IMR-90 (cell line): ENCODE measurements around the gene FAM149B1. TPM values are rescaled to one million over a fixed set of nuclear protein-coding genes. Genes with fewer than 3 reads are reported as not detected.

Experiments
- ATAC-seq: fragments of 200-7000 bp; cut with Tn5 transposase; 2 replicates; pipeline ENCODE4 v1.9.1; 2020; ENCODE audit warnings: low read depth, mild to moderate bottlenecking, moderate library complexity
- BruUV-seq: library from RNA; stranded (reverse); fragments of 400-500 nt; replicated peaks from 2 replicates; lab custom pipeline; 2021; lab: Mats Ljungman, UMichigan
- CTCF ChIA-PET: fragments of 300-600 bp; formaldehyde crosslinking; extraction: SDS; loops from one replicate; lab custom pipeline; 2021; ENCODE audit warnings: antibody characterized with exemption; lab: Yijun Ruan, JAX
- POLR2A ChIA-PET: fragments of 300-600 bp; sonication (Branson Sonifier 250); formaldehyde crosslinking; loops from one replicate; lab custom pipeline; 2022; ENCODE audit warnings: antibody characterized with exemption; ENCODE audit not compliant: unreplicated experiment; lab: Charles Lee
- DNase-seq: peaks from one replicate; pipeline ENCODE4 v3.0.0; 2013
- H2AFZ ChIP-seq: replicated peaks from 2 replicates; pipeline ENCODE3; 2013; ENCODE audit warnings: low read length, mild to moderate bottlenecking; ENCODE audit not compliant: poor library complexity
- H2AK5ac ChIP-seq: 2 replicates; pipeline ENCODE4 v1.6.1; 2013; ENCODE audit warnings: low read depth, low read length, inconsistent platforms
- H2AK9ac ChIP-seq: replicated peaks from 2 replicates; pipeline ENCODE3; 2013; ENCODE audit warnings: mild to moderate bottlenecking, low read depth, low read length, moderate library complexity; ENCODE audit not compliant: poor library complexity
- H2BK120ac ChIP-seq: 2 replicates; pipeline ENCODE4 v1.6.1; 2013; ENCODE audit warnings: low read depth, low read length, inconsistent platforms
- H2BK15ac ChIP-seq: 3 replicates; pipeline ENCODE4 v1.6.1; 2013; ENCODE audit warnings: low read depth, low read length, inconsistent platforms
- H2BK20ac ChIP-seq: 2 replicates; pipeline ENCODE4 v1.6.1; 2013; ENCODE audit warnings: low read depth, mild to moderate bottlenecking, inconsistent platforms, low read length, moderate library complexity
- H2BK5ac ChIP-seq: 2 replicates; pipeline ENCODE4 v1.6.1; 2013; ENCODE audit warnings: mild to moderate bottlenecking, low read depth, low read length, inconsistent platforms; ENCODE audit not compliant: poor library complexity, severe bottlenecking
- H3K14ac ChIP-seq: replicated peaks from 2 replicates; pipeline ENCODE4 v1.6.1; 2013; ENCODE audit warnings: low read depth, low read length, inconsistent platforms
- H3K18ac ChIP-seq: 2 replicates; pipeline ENCODE4 v1.6.1; 2013; ENCODE audit warnings: low read depth, low read length, control low read depth
- H3K23ac ChIP-seq: 2 replicates; pipeline ENCODE4 v1.6.1; 2013; ENCODE audit warnings: low read depth, low read length, inconsistent platforms
- H3K27ac ChIP-seq: 2 replicates; pipeline ENCODE4 v1.5.1; 2013; ENCODE audit warnings: mild to moderate bottlenecking, control low read depth, low read length; ENCODE audit not compliant: insufficient read depth
- H3K27me3 ChIP-seq: 2 replicates; pipeline ENCODE4 v1.6.1; 2013; ENCODE audit warnings: low read length; ENCODE audit not compliant: control insufficient read depth, insufficient read depth
- H3K36me3 ChIP-seq: 2 replicates; pipeline ENCODE4 v1.6.1; 2013; ENCODE audit warnings: low read length, mixed read lengths; ENCODE audit not compliant: control insufficient read depth, insufficient read depth
- H3K4ac ChIP-seq: 2 replicates; pipeline ENCODE4 v1.6.1; 2013; ENCODE audit warnings: low read depth, low read length, inconsistent platforms
- H3K4me1 ChIP-seq: 2 replicates; pipeline ENCODE4 v1.6.1; 2013; ENCODE audit warnings: low read length, mixed read lengths; ENCODE audit not compliant: control insufficient read depth, insufficient read depth
- H3K4me2 ChIP-seq: 2 replicates; pipeline ENCODE4 v1.6.1; 2013; ENCODE audit warnings: low read depth, mild to moderate bottlenecking, control low read depth, low read length, moderate library complexity
- H3K4me3 ChIP-seq: 2 replicates; pipeline ENCODE4 v1.5.1; 2013; ENCODE audit warnings: low read depth, mild to moderate bottlenecking, control low read depth, low read length, moderate library complexity; ENCODE audit not compliant: insufficient read depth
- H3K56ac ChIP-seq: 2 replicates; pipeline ENCODE4 v1.6.1; 2013; ENCODE audit warnings: low read length, inconsistent platforms; ENCODE audit not compliant: insufficient read depth; ENCODE audit errors: extremely low read depth
- H3K79me1 ChIP-seq, 2 experiments: 2 replicates each; pipeline ENCODE4 v1.6.1; 2013; ENCODE audit warnings: low read length in 2 of 2, inconsistent platforms in 1 of 2, low read depth in 1 of 2
- H3K9ac ChIP-seq: 2 replicates; pipeline ENCODE4 v1.6.1; 2013; ENCODE audit warnings: low read depth, low read length, control low read depth
- H3K9me1 ChIP-seq: 2 replicates; pipeline ENCODE4 v1.6.1; 2013; ENCODE audit warnings: low read length, inconsistent platforms; ENCODE audit not compliant: insufficient read depth
- H3K9me3 ChIP-seq: 2 replicates; pipeline ENCODE4 v1.6.1; 2013; ENCODE audit warnings: low read length; ENCODE audit not compliant: control insufficient read depth, insufficient read depth
- H4K20me1 ChIP-seq: 2 replicates; pipeline ENCODE4 v1.6.1; 2013; ENCODE audit warnings: low read length, inconsistent platforms; ENCODE audit not compliant: insufficient read depth
- H4K5ac ChIP-seq: 2 replicates; pipeline ENCODE4 v1.6.1; 2013; ENCODE audit warnings: mild to moderate bottlenecking, low read depth, low read length, control low read depth
- H4K8ac ChIP-seq, 2 experiments: 2 replicates each; pipeline ENCODE4 v1.6.1; 2013; ENCODE audit warnings: low read depth in 2 of 2, low read length in 2 of 2, control low read depth in 1 of 2, inconsistent platforms in 1 of 2
- H4K91ac ChIP-seq: 2 replicates; pipeline ENCODE4 v1.6.1; 2013; ENCODE audit warnings: low read depth, low read length, inconsistent platforms; ENCODE audit not compliant: insufficient read depth
- BHLHE40 ChIP-seq: fragments of 150-350 bp; IDR thresholded peaks from 2 replicates; pipeline ENCODE4 v1.6.1; 2016; ENCODE audit warnings: mild to moderate bottlenecking, low read depth, low read length
- CHD1 ChIP-seq: IDR thresholded peaks from 2 replicates; pipeline ENCODE4 v1.6.1; 2012; ENCODE audit warnings: low read depth, low read length, improper control_type of control experiment
- FOS ChIP-seq: fragments of 150-350 bp; IDR thresholded peaks from 2 replicates; pipeline ENCODE4 v1.6.1; 2016; ENCODE audit warnings: low read depth, low read length
- MAFK ChIP-seq: IDR thresholded peaks from 2 replicates; pipeline ENCODE4 v1.6.1; 2012; ENCODE audit warnings: low read depth, low read length, improper control_type of control experiment
- MAZ ChIP-seq: IDR thresholded peaks from 2 replicates; pipeline ENCODE4 v1.6.1; 2012; ENCODE audit warnings: low read depth, mild to moderate bottlenecking, low read length, improper control_type of control experiment, moderate library complexity, borderline replicate concordance
- MXI1 ChIP-seq: IDR thresholded peaks from 2 replicates; pipeline ENCODE4 v1.6.1; 2012; ENCODE audit warnings: low read depth, mild to moderate bottlenecking, low read length, moderate library complexity, borderline replicate concordance
- RAD21 ChIP-seq: IDR thresholded peaks from 2 replicates; pipeline ENCODE4 v1.6.1; 2012; ENCODE audit warnings: low read length, improper control_type of control experiment
- RCOR1 ChIP-seq: IDR thresholded peaks from 2 replicates; pipeline ENCODE4 v1.6.1; 2012; ENCODE audit warnings: mild to moderate bottlenecking, low read length, improper control_type of control experiment; ENCODE audit not compliant: insufficient replicate concordance
- RFX5 ChIP-seq: IDR thresholded peaks from 2 replicates; pipeline ENCODE4 v1.8.0; 2012; ENCODE audit warnings: low read depth, mild to moderate bottlenecking, low read length, moderate library complexity
- SMC3 ChIP-seq: fragments of 150-350 bp; IDR thresholded peaks from 2 replicates; pipeline ENCODE4 v1.6.1; 2016; ENCODE audit warnings: low read depth, mild to moderate bottlenecking, antibody characterized with exemption, low read length, moderate library complexity
- WGBS, 2 experiments: methylation state at CpG; one replicate each; pipeline versions ENCODE4 v1.1.5 to v1.1.7; 2013; ENCODE audit warnings: missing lambda C conversion rate in 2 of 2; ENCODE audit not compliant: insufficient read length in 1 of 2; ENCODE audit errors: extremely low coverage in 2 of 2; 5-methylcytosine and 5-hydroxymethylcytosine counted together
- dilution Hi-C: fragments of 300-500 bp; cut with HindIII; formaldehyde crosslinking; loops from one replicate; pipeline ENCODE4 v1.14.3; 2018; ENCODE audit warnings: low sequenced_read_pairs; ENCODE audit not compliant: unreplicated experiment
- in situ Hi-C: fragments of 300-500 bp; cut with MboI; formaldehyde crosslinking; loops from 3 replicates; pipeline ENCODE4 v1.14.3; 2019; ENCODE audit warnings: low sequenced_read_pairs, inconsistent platforms, mixed read lengths
- intact Hi-C: fragments of 100-400 bp; cut with micrococcal nuclease; formaldehyde crosslinking; loops from 2 replicates; pipeline ENCODE4 v1.10.0; 2022
- polyA plus RNA-seq, 3 experiments: library from polyadenylated mRNA; depleted of rRNA; stranded (reverse); fragments of >200 nt; gene quantifications; 2 replicates each; pipeline ENCODE4 v1.2.3, GENCODE V29; 2012; ENCODE audit warnings: low replicate concordance in 1 of 3
- total RNA-seq: library from RNA; depleted of rRNA; stranded (reverse); fragments of >200 nt; gene quantifications from 2 replicates; pipeline ENCODE4 v1.2.3, GENCODE V29; 2012
- TF ChIP-seq, protein P1 (sequence below): conservative IDR thresholded peaks from 2 replicates; pipeline ENCODE4 v1.5.1; 2012; ENCODE audit warnings: mild to moderate bottlenecking, low read depth, low read length, improper control_type of control experiment
- TF ChIP-seq, protein P2 (sequence below): fragments of 150-350 bp; IDR thresholded peaks from 2 replicates; pipeline ENCODE4 v1.6.1; 2016; ENCODE audit warnings: low read depth, mild to moderate bottlenecking, low read length, moderate library complexity, borderline replicate concordance
- TF ChIP-seq, protein P3 (sequence below): fragments of 150-350 bp; IDR thresholded peaks from 2 replicates; pipeline ENCODE4 v1.6.1; 2017; ENCODE audit warnings: mild to moderate bottlenecking, antibody characterized with exemption, low read length, low read depth

FAM149B1 gene
- total and polyA plus RNA-seq, 2 of the 4 experiments (the other 2 are of a cell fraction) = 21.7 to 28.3 TPM

DNA sequence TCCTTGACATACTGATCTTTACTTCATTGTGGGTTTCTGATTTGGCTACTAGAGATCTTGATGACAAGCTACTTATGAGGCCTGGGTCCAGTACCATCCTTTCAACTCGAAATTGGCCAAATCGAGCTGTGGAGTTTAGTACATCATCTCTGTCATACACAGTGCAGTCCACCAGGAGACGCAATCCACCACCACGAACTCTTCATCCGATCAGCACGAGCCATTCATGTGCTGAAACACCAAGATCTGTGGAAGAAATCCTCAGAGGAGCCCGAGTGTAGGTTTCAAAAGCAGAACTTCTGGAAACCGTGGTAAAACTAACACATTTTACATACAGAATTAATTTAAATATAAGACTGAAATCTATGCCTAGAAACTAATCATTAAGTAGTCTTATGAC lies 65.0 kb downstream of the FAM149B1 start:
- no peaks in the 10 kb centered on the region for H3K9me3 ChIP-seq
- intact Hi-C loops (no loop called here), dilution Hi-C loops (no loop called here), in situ Hi-C loops (no loop called here)
- H3K4me2 ChIP-seq = no peak overlapping the region
- BruUV-seq = no TSS peak
- H3K4me3 ChIP-seq = no peak overlapping the region
- DNase-seq = no peak
- CTCF ChIA-PET = no interaction called here
- no peak overlapping the region for H2AK5ac ChIP-seq
- no peak overlapping the region for H3K4ac ChIP-seq
- H2AFZ ChIP-seq = no peak overlapping the region
- no peak for ATAC-seq
- no peak overlapping the region for H4K8ac ChIP-seq
- no peak overlapping the region for H3K23ac ChIP-seq
- peaks cover 9% of the 10 kb centered on the region for H3K36me3 ChIP-seq
- H3K9ac ChIP-seq = no peak overlapping the region
- no peaks in the 10 kb centered on the region for H3K27me3 ChIP-seq
- H4K5ac ChIP-seq = no peak overlapping the region
- H3K14ac ChIP-seq = no peak overlapping the region
- TF ChIP-seq, protein P1, sequence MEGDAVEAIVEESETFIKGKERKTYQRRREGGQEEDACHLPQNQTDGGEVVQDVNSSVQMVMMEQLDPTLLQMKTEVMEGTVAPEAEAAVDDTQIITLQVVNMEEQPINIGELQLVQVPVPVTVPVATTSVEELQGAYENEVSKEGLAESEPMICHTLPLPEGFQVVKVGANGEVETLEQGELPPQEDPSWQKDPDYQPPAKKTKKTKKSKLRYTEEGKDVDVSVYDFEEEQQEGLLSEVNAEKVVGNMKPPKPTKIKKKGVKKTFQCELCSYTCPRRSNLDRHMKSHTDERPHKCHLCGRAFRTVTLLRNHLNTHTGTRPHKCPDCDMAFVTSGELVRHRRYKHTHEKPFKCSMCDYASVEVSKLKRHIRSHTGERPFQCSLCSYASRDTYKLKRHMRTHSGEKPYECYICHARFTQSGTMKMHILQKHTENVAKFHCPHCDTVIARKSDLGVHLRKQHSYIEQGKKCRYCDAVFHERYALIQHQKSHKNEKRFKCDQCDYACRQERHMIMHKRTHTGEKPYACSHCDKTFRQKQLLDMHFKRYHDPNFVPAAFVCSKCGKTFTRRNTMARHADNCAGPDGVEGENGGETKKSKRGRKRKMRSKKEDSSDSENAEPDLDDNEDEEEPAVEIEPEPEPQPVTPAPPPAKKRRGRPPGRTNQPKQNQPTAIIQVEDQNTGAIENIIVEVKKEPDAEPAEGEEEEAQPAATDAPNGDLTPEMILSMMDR = no peak
- no peak for TF ChIP-seq MAZ
- no peak for TF ChIP-seq RCOR1
- TF ChIP-seq, protein P2, sequence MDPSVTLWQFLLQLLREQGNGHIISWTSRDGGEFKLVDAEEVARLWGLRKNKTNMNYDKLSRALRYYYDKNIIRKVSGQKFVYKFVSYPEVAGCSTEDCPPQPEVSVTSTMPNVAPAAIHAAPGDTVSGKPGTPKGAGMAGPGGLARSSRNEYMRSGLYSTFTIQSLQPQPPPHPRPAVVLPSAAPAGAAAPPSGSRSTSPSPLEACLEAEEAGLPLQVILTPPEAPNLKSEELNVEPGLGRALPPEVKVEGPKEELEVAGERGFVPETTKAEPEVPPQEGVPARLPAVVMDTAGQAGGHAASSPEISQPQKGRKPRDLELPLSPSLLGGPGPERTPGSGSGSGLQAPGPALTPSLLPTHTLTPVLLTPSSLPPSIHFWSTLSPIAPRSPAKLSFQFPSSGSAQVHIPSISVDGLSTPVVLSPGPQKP = no peak
- TF ChIP-seq RAD21 = no peak
- TF ChIP-seq CHD1 = no peak
- TF ChIP-seq SMC3 = no peak
- TF ChIP-seq BHLHE40 = no peak
- TF ChIP-seq, protein P3, sequence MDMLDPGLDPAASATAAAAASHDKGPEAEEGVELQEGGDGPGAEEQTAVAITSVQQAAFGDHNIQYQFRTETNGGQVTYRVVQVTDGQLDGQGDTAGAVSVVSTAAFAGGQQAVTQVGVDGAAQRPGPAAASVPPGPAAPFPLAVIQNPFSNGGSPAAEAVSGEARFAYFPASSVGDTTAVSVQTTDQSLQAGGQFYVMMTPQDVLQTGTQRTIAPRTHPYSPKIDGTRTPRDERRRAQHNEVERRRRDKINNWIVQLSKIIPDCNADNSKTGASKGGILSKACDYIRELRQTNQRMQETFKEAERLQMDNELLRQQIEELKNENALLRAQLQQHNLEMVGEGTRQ = no peak
- no peak for TF ChIP-seq MXI1
- TF ChIP-seq RFX5 = no peak
- no peak for TF ChIP-seq MAFK
- no peak for TF ChIP-seq FOS
- H3K79me1 ChIP-seq = peaks cover 0 to 9% of the 10 kb centered on the region in 2 experiments; a peak in 2 of 4 replicates
- no peak overlapping the region for H2AK9ac ChIP-seq
- no peaks in the 10 kb centered on the region for H3K9me1 ChIP-seq
- H4K91ac ChIP-seq = no peak overlapping the region
- POLR2A ChIA-PET = no interaction called here
- no peaks in the 10 kb centered on the region for H4K20me1 ChIP-seq
- H2BK120ac ChIP-seq = no peak overlapping the region
- no peak overlapping the region for H3K18ac ChIP-seq
- no peak overlapping the region for H3K27ac ChIP-seq
- H2BK5ac ChIP-seq = no peak overlapping the region
- H3K56ac ChIP-seq = no peak overlapping the region
- H2BK20ac ChIP-seq = no peak overlapping the region
- WGBS, 2 experiments = 96% methylated on average over 6 of the region's 8 CpGs; no CpG with 5 or more reads in 1 of the 2 experiments
- H3K4me1 ChIP-seq = peaks cover 2% of the 10 kb centered on the region; the same call in 1 of the 2 replicates
- H2BK15ac ChIP-seq = no peak overlapping the region
